H9 (cell line): ENCODE data around the gene TAF15. TPM values are rescaled to one million over a fixed set of nuclear protein-coding genes. Genes with fewer than 3 reads are reported as not detected.

ENCODE experiments used
- DNase-seq: peaks from one replicate; pipeline ENCODE4 v3.0.0-alpha.2; 2017
- H2AFZ ChIP-seq: one replicate; pipeline ENCODE4 v1.6.1; 2013; ENCODE audit warnings: mild to moderate bottlenecking, low read length, control low read depth, moderate library complexity
- H2AK5ac ChIP-seq: 2 replicates; pipeline ENCODE4 v1.6.1; 2013; ENCODE audit warnings: low read length, control low read depth, mixed read lengths; ENCODE audit not compliant: insufficient read length
- H2BK120ac ChIP-seq: one replicate; pipeline ENCODE4 v1.6.1; 2013; ENCODE audit warnings: low read depth, mild to moderate bottlenecking, low read length, control low read depth, inconsistent platforms; ENCODE audit not compliant: poor library complexity, severe bottlenecking
- H2BK12ac ChIP-seq: 2 replicates; pipeline ENCODE4 v1.6.1; 2013; ENCODE audit warnings: low read length, control low read depth, mixed read lengths, low read depth; ENCODE audit not compliant: insufficient read length
- H2BK15ac ChIP-seq: 2 replicates; pipeline ENCODE4 v1.6.1; 2013; ENCODE audit warnings: low read depth, low read length, control low read depth
- H2BK20ac ChIP-seq: one replicate; pipeline ENCODE4 v1.6.1; 2013; ENCODE audit warnings: low read depth, mild to moderate bottlenecking, low read length, control low read depth, inconsistent platforms; ENCODE audit not compliant: poor library complexity, severe bottlenecking
- H2BK5ac ChIP-seq: 2 replicates; pipeline ENCODE4 v1.6.1; 2013; ENCODE audit warnings: low read length, control low read depth, mixed read lengths; ENCODE audit not compliant: insufficient read length
- H3K14ac ChIP-seq: 2 replicates; pipeline ENCODE4 v1.6.1; 2013; ENCODE audit warnings: low read length, control low read depth; ENCODE audit not compliant: insufficient read depth
- H3K18ac ChIP-seq: 2 replicates; pipeline ENCODE4 v1.6.1; 2013; ENCODE audit warnings: low read depth, mild to moderate bottlenecking, mixed read lengths, low read length, control low read depth; ENCODE audit not compliant: insufficient read length
- H3K23ac ChIP-seq: 2 replicates; pipeline ENCODE4 v1.6.1; 2013; ENCODE audit warnings: low read length, control low read depth, mixed read lengths, low read depth; ENCODE audit not compliant: insufficient read length
- H3K23me2 ChIP-seq: 2 replicates; pipeline ENCODE4 v1.6.1; 2013; ENCODE audit warnings: low read depth, mild to moderate bottlenecking, mixed read lengths, low read length, control low read depth; ENCODE audit not compliant: insufficient read length, poor library complexity, severe bottlenecking
- H3K27ac ChIP-seq: 2 replicates; pipeline ENCODE4 v1.5.1; 2013; ENCODE audit warnings: low read length, control low read depth, mixed read lengths, low read depth; ENCODE audit not compliant: insufficient read length
- H3K27me3 ChIP-seq: 2 replicates; pipeline ENCODE4 v1.6.1; 2013; ENCODE audit warnings: low read length, control low read depth, inconsistent platforms; ENCODE audit not compliant: insufficient read depth
- H3K4ac ChIP-seq: 2 replicates; pipeline ENCODE4 v1.6.1; 2013; ENCODE audit warnings: low read depth, mild to moderate bottlenecking, control low read depth, inconsistent platforms, low read length, moderate library complexity
- H3K4me1 ChIP-seq: 2 replicates; pipeline ENCODE4 v1.6.1; 2013; ENCODE audit warnings: low read length, control low read depth, inconsistent platforms; ENCODE audit not compliant: insufficient read depth
- H3K4me2 ChIP-seq: 2 replicates; pipeline ENCODE4 v1.6.1; 2013; ENCODE audit warnings: low read length, control low read depth, mixed read lengths; ENCODE audit not compliant: insufficient read length, insufficient read depth
- H3K56ac ChIP-seq: 2 replicates; pipeline ENCODE4 v1.6.1; 2013; ENCODE audit warnings: low read depth, mild to moderate bottlenecking, mixed read lengths, low read length, control low read depth; ENCODE audit not compliant: insufficient read length
- H3K79me1 ChIP-seq: 2 replicates; pipeline ENCODE4 v1.6.1; 2013; ENCODE audit warnings: low read depth, mild to moderate bottlenecking, moderate library complexity, low read length, control low read depth, inconsistent platforms; ENCODE audit not compliant: insufficient read depth, poor library complexity, severe bottlenecking
- H3K79me2 ChIP-seq: 2 replicates; pipeline ENCODE4 v1.6.1; 2013; ENCODE audit warnings: low read length, control low read depth, inconsistent platforms; ENCODE audit not compliant: insufficient read depth
- H3K9ac ChIP-seq: 2 replicates; pipeline ENCODE4 v1.6.1; 2013; ENCODE audit warnings: low read length, control low read depth, mixed read lengths; ENCODE audit not compliant: insufficient read length; ENCODE audit errors: extremely low read depth
- H3K9me3 ChIP-seq: one replicate; pipeline ENCODE4 v1.6.1; 2013; ENCODE audit warnings: low read depth, low read length, inconsistent platforms; ENCODE audit not compliant: control insufficient read depth
- H3T11ph ChIP-seq: one replicate; pipeline ENCODE4 v1.6.1; 2013; ENCODE audit warnings: mild to moderate bottlenecking, low read length, control low read depth, inconsistent platforms
- H4K20me1 ChIP-seq: one replicate; pipeline ENCODE4 v1.6.1; 2013; ENCODE audit not compliant: control insufficient read depth, insufficient read length, insufficient read depth
- H4K5ac ChIP-seq: 2 replicates; pipeline ENCODE4 v1.6.1; 2013; ENCODE audit warnings: low read depth, mild to moderate bottlenecking, mixed read lengths, low read length, control low read depth; ENCODE audit not compliant: insufficient read length
- H4K8ac ChIP-seq: replicated peaks from 2 replicates; pipeline ENCODE4 v1.6.1; 2013; ENCODE audit warnings: low read length, control low read depth, mixed read lengths, low read depth; ENCODE audit not compliant: insufficient read length
- H4K91ac ChIP-seq: 2 replicates; pipeline ENCODE4 v1.6.1; 2013; ENCODE audit warnings: low read depth, mild to moderate bottlenecking, moderate library complexity, mixed read lengths, low read length, control low read depth; ENCODE audit not compliant: insufficient read length
- H3K27ac Mint-ChIP-seq, 3 experiments: 2 replicates in 2 of 3; 3 replicates in 1 of 3; pipeline ENCODE4 v1.8.0; 2020 to 2021; ENCODE audit warnings: mixed read lengths in 3 of 3, mild to moderate bottlenecking in 1 of 3, moderate library complexity in 1 of 3
- H3K27me3 Mint-ChIP-seq: 2 replicates; pipeline ENCODE4 v1.8.0; 2021; ENCODE audit warnings: low read depth, mild to moderate bottlenecking, moderate library complexity, mixed read lengths
- H3K36me3 Mint-ChIP-seq, 3 experiments: 2 replicates in 2 of 3; 3 replicates in 1 of 3; pipeline ENCODE4 v1.8.0; 2020 to 2021; ENCODE audit warnings: low read depth in 3 of 3, mixed read lengths in 3 of 3; ENCODE audit not compliant: insufficient read depth in 1 of 3
- H3K4me1 Mint-ChIP-seq, 2 experiments: 2 replicates each; pipeline ENCODE4 v1.8.0; 2020; ENCODE audit warnings: mixed read lengths in 2 of 2
- H3K4me3 Mint-ChIP-seq, 2 experiments: 2 replicates in 1 of 2; 3 replicates in 1 of 2; pipeline ENCODE4 v1.8.0; 2020 to 2021; ENCODE audit warnings: mild to moderate bottlenecking in 2 of 2, mixed read lengths in 2 of 2, moderate library complexity in 1 of 2
- H3K9me3 Mint-ChIP-seq, 2 experiments: 2 replicates in 1 of 2; 3 replicates in 1 of 2; pipeline ENCODE4 v1.8.0; 2020; ENCODE audit warnings: mild to moderate bottlenecking in 2 of 2, mixed read lengths in 2 of 2, moderate library complexity in 1 of 2
- WGBS: extraction: QIAGEN DNeasy Blood & Tissue Kit; methylation state at CpG from one replicate; pipeline ENCODE4 v1.1.7; 2013; ENCODE audit warnings: missing lambda C conversion rate, low lambda C conversion rate, mixed read lengths; ENCODE audit not compliant: insufficient read length; ENCODE audit errors: extremely low coverage; 5-methylcytosine and 5-hydroxymethylcytosine counted together
- total RNA-seq: library from RNA; stranded (reverse); gene quantifications from 2 replicates; pipeline ENCODE4 v1.2.1, GENCODE V29; 2021
- TF ChIP-seq, protein P1 (sequence below): fragments of 200-600 bp; sonication (generic); conservative IDR thresholded peaks from 3 replicates; pipeline ENCODE4 v1.8.0; 2021; ENCODE audit warnings: antibody characterized with exemption, mild to moderate bottlenecking

Gene TAF15
- total RNA-seq, 1 experiment from 2014 or later = 304 TPM

DNA sequence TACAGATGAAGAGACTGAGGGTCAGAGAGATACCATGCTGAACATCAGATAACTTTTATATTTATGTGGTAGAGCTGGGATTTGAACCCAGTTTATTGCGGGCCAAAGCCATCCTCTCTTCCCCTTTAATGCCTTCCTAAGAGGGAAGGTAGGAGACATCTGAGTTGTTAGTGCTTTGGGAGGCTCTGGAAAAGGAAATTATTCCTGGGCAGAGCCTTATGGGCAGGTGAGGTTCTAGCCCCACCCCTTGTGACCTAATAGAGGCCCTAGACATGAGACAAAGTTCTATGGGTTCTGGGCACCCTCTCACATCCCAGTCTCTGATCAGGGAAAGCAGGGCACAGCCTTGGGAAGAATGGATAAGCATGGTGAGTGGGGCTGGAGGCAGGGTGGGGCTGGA lies 48.7 kb upstream of the TAF15 start, which contains the start of gene C17orf50:
Gene C17orf50 (plus strand): TSS at position 301 of the 400 bp plus-strand sequence. CDS start 55 bp downstream, at position 356.
- no peak within 1 kb of the TSS for H4K5ac ChIP-seq
- H3K14ac ChIP-seq = no peak within 1 kb of the TSS
- H2BK12ac ChIP-seq = no peak within 1 kb of the TSS
- Mint-ChIP-seq H3K27me3 (peaks cover 19% of the 10 kb centered on the region), H3K27ac (no peak within 1 kb of the TSS), H3K4me1 (peaks cover 8 to 10% of the 10 kb centered on the region in 2 experiments), H3K9me3 (no peaks in the 10 kb centered on the region; a peak in 3 of 5 replicates), H3K36me3 (no peaks in the 10 kb centered on the region; a peak in 1 of 7 replicates), H3K4me3 (no peak within 1 kb of the TSS)
- WGBS = no CpG with 5 or more reads among the region's 1 CpG
- H2BK5ac ChIP-seq = no peak within 1 kb of the TSS
- DNase-seq = no peak
- H2BK15ac ChIP-seq = no peak within 1 kb of the TSS
- H3K23ac ChIP-seq = no peak within 1 kb of the TSS
- no peak within 1 kb of the TSS for H2AK5ac ChIP-seq
- H3K79me2 ChIP-seq = no peaks in the 10 kb centered on the region
- H4K91ac ChIP-seq = no peak within 1 kb of the TSS
- H3K4ac ChIP-seq = no peak within 1 kb of the TSS
- no peak within 1 kb of the TSS for H2BK20ac ChIP-seq
- peaks cover 5% of the 10 kb centered on the region for H3K23me2 ChIP-seq
- H3K9me3 ChIP-seq = no peaks in the 10 kb centered on the region
- H3T11ph ChIP-seq = no peak within 1 kb of the TSS
- TF ChIP-seq, protein P1, sequence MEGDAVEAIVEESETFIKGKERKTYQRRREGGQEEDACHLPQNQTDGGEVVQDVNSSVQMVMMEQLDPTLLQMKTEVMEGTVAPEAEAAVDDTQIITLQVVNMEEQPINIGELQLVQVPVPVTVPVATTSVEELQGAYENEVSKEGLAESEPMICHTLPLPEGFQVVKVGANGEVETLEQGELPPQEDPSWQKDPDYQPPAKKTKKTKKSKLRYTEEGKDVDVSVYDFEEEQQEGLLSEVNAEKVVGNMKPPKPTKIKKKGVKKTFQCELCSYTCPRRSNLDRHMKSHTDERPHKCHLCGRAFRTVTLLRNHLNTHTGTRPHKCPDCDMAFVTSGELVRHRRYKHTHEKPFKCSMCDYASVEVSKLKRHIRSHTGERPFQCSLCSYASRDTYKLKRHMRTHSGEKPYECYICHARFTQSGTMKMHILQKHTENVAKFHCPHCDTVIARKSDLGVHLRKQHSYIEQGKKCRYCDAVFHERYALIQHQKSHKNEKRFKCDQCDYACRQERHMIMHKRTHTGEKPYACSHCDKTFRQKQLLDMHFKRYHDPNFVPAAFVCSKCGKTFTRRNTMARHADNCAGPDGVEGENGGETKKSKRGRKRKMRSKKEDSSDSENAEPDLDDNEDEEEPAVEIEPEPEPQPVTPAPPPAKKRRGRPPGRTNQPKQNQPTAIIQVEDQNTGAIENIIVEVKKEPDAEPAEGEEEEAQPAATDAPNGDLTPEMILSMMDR = no peak
- H3K4me1 ChIP-seq = no peaks in the 10 kb centered on the region
- H3K27ac ChIP-seq = no peak within 1 kb of the TSS
- H3K4me2 ChIP-seq = no peak within 1 kb of the TSS
- no peaks in the 10 kb centered on the region for H4K20me1 ChIP-seq
- no peak within 1 kb of the TSS for H2BK120ac ChIP-seq
- H3K27me3 ChIP-seq = peaks cover 2% of the 10 kb centered on the region; the same call in 1 of the 2 replicates
- H2AFZ ChIP-seq = no peak within 1 kb of the TSS
- no peak within 1 kb of the TSS for H3K18ac ChIP-seq
- H3K79me1 ChIP-seq = no peaks in the 10 kb centered on the region
- H4K8ac ChIP-seq = no peak within 1 kb of the TSS
- no peak within 1 kb of the TSS for H3K56ac ChIP-seq
- H3K9ac ChIP-seq = no peak within 1 kb of the TSS
